Measurements from ENCODE around the gene FAM163B. TPM values are rescaled to one million over a fixed set of nuclear protein-coding genes. Genes with fewer than 3 reads are reported as not detected.
A peak's percentile ranks its signal among the peaks of the same experiment; 100 is the strongest.

FAM163B gene
- total RNA-seq, 6 donors from 2014 or later = not detected

DNA sequence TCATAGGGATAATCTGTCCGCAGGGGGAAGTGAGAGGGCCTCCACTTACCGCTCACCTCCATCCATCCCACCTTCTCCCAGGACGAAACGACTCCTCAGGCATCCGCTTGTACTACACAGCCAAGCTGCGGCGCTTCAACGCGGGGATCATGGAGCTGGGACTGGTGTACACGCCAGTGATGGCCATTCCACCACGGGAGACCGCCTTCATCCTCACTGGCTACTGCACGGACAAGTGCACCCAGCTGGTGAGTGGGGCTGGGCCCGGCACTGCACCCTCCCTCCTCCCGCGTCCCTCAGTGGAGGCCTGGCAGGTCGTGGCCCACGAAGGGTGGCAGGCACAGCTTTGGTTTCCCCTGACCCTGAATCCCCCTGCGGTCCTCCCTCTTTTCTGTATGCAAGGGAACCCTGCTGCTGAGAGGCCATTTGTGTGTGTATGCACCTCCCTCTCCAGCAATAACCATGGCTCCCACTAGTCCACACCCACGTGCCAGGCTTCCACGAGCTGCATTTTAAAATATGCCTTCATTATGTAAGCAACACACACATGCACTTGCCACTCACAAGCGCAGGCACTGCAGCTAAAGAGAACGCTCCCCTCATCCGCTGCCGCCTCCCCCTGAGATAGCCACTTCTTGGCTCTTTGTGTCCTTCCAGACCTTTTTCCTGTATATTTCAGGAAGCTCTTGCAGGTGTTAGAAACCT lies 38.7 kb upstream of the FAM163B start:
- Histone ChIP-seq H3K27ac (no peak overlapping the region), H3K4me3 (no peak overlapping the region)

GRCh38 chr9:133647148-133647547 lies 38.0 kb upstream of the FAM163B start:
- no peak for ATAC-seq (ENCODE audit: low FRiP score in 2 of 2)
- no peaks in the 10 kb centered on the region for H3K9me3 ChIP-seq
- DNase-seq = no peak
- no peak for TF ChIP-seq EP300 (IDR thresholded peaks at IDR 0.05)
- no peak for TF ChIP-seq CTCF (IDR thresholded peaks at IDR 0.05)
- no peak for TF ChIP-seq POLR2AphosphoS5 (IDR thresholded peaks at IDR 0.05)
- TF ChIP-seq POLR2A (IDR thresholded peaks at IDR 0.05) = no peak
- H3K27ac ChIP-seq = no peak overlapping the region
- H3K27me3 ChIP-seq = no peaks in the 10 kb centered on the region
- WGBS, 2 donors = 61 to 81% methylated on average over 7 of the region's 7 CpGs
- no peak overlapping the region for H3K4me3 ChIP-seq
- H3K36me3 ChIP-seq = no peaks in the 10 kb centered on the region
- no peaks in the 10 kb centered on the region for H3K4me1 ChIP-seq

More for the DNA sequence above, 38.7 kb upstream of the FAM163B start:
- no peaks in the 10 kb centered on the region for H3K36me3 ChIP-seq
- H3K9me3 ChIP-seq = no peaks in the 10 kb centered on the region
- H3K27me3 ChIP-seq = no peaks in the 10 kb centered on the region
- TF ChIP-seq CTCF (IDR thresholded peaks at IDR 0.05) = no peak
- no peak for TF ChIP-seq POLR2A (IDR thresholded peaks at IDR 0.05)
- TF ChIP-seq EP300 (IDR thresholded peaks at IDR 0.05) = no peak
- no peak for TF ChIP-seq POLR2AphosphoS5 (IDR thresholded peaks at IDR 0.05)
- no peaks in the 10 kb centered on the region for H3K4me1 ChIP-seq
- WGBS, 2 donors = 85 to 87% methylated on average over 14 to 23 of the region's 25 CpGs
- DNase-seq (peak in 1 of 2 donors; percentile 73), ATAC-seq (ENCODE audit: low FRiP score in 2 of 2) (no peak)

- no peak overlapping the region for H3K4me3 ChIP-seq
- no peak for DNase-seq
- no peaks in the 10 kb centered on the region for H3K36me3 ChIP-seq
- no peaks in the 10 kb centered on the region for H3K4me1 ChIP-seq
- ATAC-seq (ENCODE audit: low FRiP score in 2 of 2) = no peak
- H3K9me3 ChIP-seq = no peaks in the 10 kb centered on the region
- 50 to 57% methylated on average over 10 of the region's 10 CpGs for WGBS, 2 donors
- TF ChIP-seq CTCF (IDR thresholded peaks at IDR 0.05) (no peak), EP300 (IDR thresholded peaks at IDR 0.05) (no peak), POLR2A (IDR thresholded peaks at IDR 0.05) (no peak), POLR2AphosphoS5 (IDR thresholded peaks at IDR 0.05) (no peak)
- H3K27ac ChIP-seq = no peak overlapping the region
- no peaks in the 10 kb centered on the region for H3K27me3 ChIP-seq
Measured at GRCh38 chr9:133645021-133645765, 36.0 kb upstream of the FAM163B start.

DNA sequence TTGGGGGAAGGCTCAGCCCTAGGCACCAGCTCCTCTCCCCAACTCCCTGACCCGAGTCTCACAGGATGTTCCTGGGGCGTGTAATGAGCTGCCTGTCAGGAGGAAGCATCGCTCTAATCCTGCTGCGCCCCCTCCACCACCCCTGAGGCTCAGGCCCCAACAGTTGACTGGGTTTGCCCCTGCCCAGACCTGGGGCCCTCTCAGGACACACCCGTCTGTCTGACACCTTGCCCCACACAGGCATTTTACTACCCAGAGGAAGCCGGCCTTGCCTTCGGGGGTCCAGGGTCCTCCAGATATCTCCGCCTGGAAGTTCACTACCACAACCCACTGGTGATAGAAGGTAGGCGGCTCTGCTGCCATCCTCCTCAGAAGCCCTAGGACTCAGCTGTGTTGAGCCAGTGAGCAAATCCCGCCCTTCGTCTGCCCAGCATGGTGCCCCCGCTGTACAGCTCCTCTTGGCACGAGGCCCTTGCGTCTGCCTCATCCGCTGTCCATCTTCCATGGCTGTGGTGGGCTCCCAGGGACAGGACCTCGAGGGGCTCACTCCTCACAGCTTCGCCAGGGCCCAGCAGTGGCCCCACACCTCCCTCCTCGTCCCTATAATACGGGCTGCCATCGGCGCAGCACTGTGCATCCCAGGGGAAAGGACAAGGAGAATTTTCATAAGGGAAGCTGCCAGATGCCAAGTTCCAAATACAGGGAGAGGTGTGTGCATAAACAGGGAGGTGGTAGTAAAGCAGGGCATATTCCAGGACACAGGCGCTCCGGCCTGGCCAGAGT lies 35.0 kb upstream of the FAM163B start:
- no peaks in the 10 kb centered on the region for H3K9me3 ChIP-seq
- H3K36me3 ChIP-seq = no peaks in the 10 kb centered on the region
- ATAC-seq (ENCODE audit: low FRiP score in 2 of 2) (no peak), DNase-seq (peak in 1 of 2 donors; percentile 44)
- WGBS, 2 donors = 85 to 88% methylated on average over 23 of the region's 23 CpGs
- TF ChIP-seq CTCF (IDR thresholded peaks at IDR 0.05) (no peak), EP300 (IDR thresholded peaks at IDR 0.05) (no peak), POLR2A (IDR thresholded peaks at IDR 0.05) (no peak), POLR2AphosphoS5 (IDR thresholded peaks at IDR 0.05) (no peak)
- no peak overlapping the region for H3K4me3 ChIP-seq
- no peak overlapping the region for H3K27ac ChIP-seq
- H3K27me3 ChIP-seq = no peaks in the 10 kb centered on the region
- no peaks in the 10 kb centered on the region for H3K4me1 ChIP-seq
